Naive thymus-derived CD4-positive, alpha-beta T cell (primary cell): ENCODE data around the gene SMTNL2. TPM values are rescaled to one million over a fixed set of nuclear protein-coding genes. Genes with fewer than 3 reads are reported as not detected.

Source experiments
- ATAC-seq: fragments of 150-1000 bp; cut with Tn5 transposase; 2 replicates; pipeline ENCODE4 v1.10.0; 2021; ENCODE audit warnings: mild to moderate bottlenecking, moderate library complexity
- CTCF ChIA-PET: fragments of 350-600 bp; sonication (Branson Sonifier 250); formaldehyde crosslinking; loops from one replicate; lab custom pipeline; 2021; ENCODE audit warnings: antibody characterized with exemption; lab: Charles Lee
- POLR2A ChIA-PET: fragments of 350-600 bp; sonication (Branson Sonifier 250); formaldehyde crosslinking; loops from one replicate; lab custom pipeline; 2021; ENCODE audit warnings: antibody characterized with exemption, inconsistent platforms; lab: Charles Lee
- DNase-seq, 9 donors: peaks; one replicate each; pipeline versions ENCODE4 v3.0.0 to v3.0.0-alpha.2; 2020 to 2022; ENCODE audit warnings: mixed read lengths in 1 of 9
- H3K27ac ChIP-seq: one replicate; pipeline ENCODE4 v1.7.0; 2013; ENCODE audit warnings: mild to moderate bottlenecking, low read depth, low read length, moderate library complexity
- H3K27me3 ChIP-seq, 2 donors: one replicate each; pipeline ENCODE4 v1.7.0; 2013; ENCODE audit warnings: low read length in 2 of 2, mild to moderate bottlenecking in 2 of 2, moderate library complexity in 2 of 2; ENCODE audit not compliant: control insufficient read depth in 2 of 2, insufficient read depth in 2 of 2
- H3K36me3 ChIP-seq, 3 experiments: 1 replicate in 2 of 3; 2 replicates in 1 of 3; pipeline ENCODE4 v1.7.0; 2013; ENCODE audit warnings: low read length in 3 of 3, mild to moderate bottlenecking in 3 of 3, moderate library complexity in 1 of 3; ENCODE audit not compliant: insufficient read depth in 3 of 3, control insufficient read depth in 2 of 3
- H3K4me1 ChIP-seq, 2 donors: one replicate each; pipeline ENCODE4 v1.7.0; 2013; ENCODE audit warnings: low read length in 2 of 2, mild to moderate bottlenecking in 2 of 2, moderate library complexity in 1 of 2; ENCODE audit not compliant: control insufficient read depth in 2 of 2, insufficient read depth in 2 of 2
- H3K4me3 ChIP-seq: 2 replicates; pipeline ENCODE4 v1.7.0; 2013; ENCODE audit warnings: mild to moderate bottlenecking, low read length
- H3K9me3 ChIP-seq, 3 experiments: 1 replicate in 2 of 3; 2 replicates in 1 of 3; pipeline ENCODE4 v1.7.0; 2013; ENCODE audit warnings: low read length in 3 of 3; ENCODE audit not compliant: control insufficient read depth in 2 of 3
- H3K27ac Mint-ChIP-seq, 9 donors: one replicate each; pipeline ENCODE4 v1.8.0; 2020 to 2022; ENCODE audit warnings: mixed read lengths in 9 of 9, mild to moderate bottlenecking in 8 of 9, moderate library complexity in 5 of 9, inconsistent platforms in 2 of 9
- H3K27me3 Mint-ChIP-seq, 5 donors: one replicate each; pipeline ENCODE4 v1.8.0; 2021 to 2022; ENCODE audit warnings: mixed read lengths in 5 of 5, mild to moderate bottlenecking in 1 of 5
- H3K36me3 Mint-ChIP-seq, 5 donors: one replicate each; pipeline ENCODE4 v1.8.0; 2020 to 2022; ENCODE audit warnings: mixed read lengths in 5 of 5, mild to moderate bottlenecking in 3 of 5, inconsistent platforms in 1 of 5
- H3K4me1 Mint-ChIP-seq, 7 donors: one replicate each; pipeline ENCODE4 v1.8.0; 2020 to 2022; ENCODE audit warnings: mixed read lengths in 7 of 7, mild to moderate bottlenecking in 3 of 7, inconsistent platforms in 1 of 7
- H3K4me3 Mint-ChIP-seq, 10 donors: one replicate each; pipeline ENCODE4 v1.8.0; 2020 to 2022; ENCODE audit warnings: mild to moderate bottlenecking in 10 of 10, mixed read lengths in 10 of 10, moderate library complexity in 6 of 10, inconsistent platforms in 2 of 10
- H3K9me3 Mint-ChIP-seq, 11 donors: one replicate each; pipeline ENCODE4 v1.8.0; 2020 to 2022; ENCODE audit warnings: mixed read lengths in 11 of 11, mild to moderate bottlenecking in 4 of 11, inconsistent platforms in 1 of 11, moderate library complexity in 1 of 11
- intact Hi-C, 2 donors: fragments of 100-400 bp; cut with micrococcal nuclease; formaldehyde crosslinking; loops; one replicate each; pipeline ENCODE4 v1.15.1; 2023
- polyA plus RNA-seq, 2 donors: library from polyadenylated mRNA; unstranded; fragments of 300-500 nt; fragmentation: Illumina TruSeq; gene quantifications; one replicate each; pipeline ENCODE4 v1.2.3, GENCODE V29; 2021
- total RNA-seq, 6 experiments: library from RNA in 5 of 6; stranded (reverse) in 5 of 6; gene quantifications; 1 replicate in 5 of 6; 2 replicates in 1 of 6; pipeline ENCODE4 v1.2.3 and lab custom pipeline; 2021 to 2026

The SMTNL2 gene
- total and polyA plus RNA-seq, 7 experiments from 2014 or later: not detected

DNA sequence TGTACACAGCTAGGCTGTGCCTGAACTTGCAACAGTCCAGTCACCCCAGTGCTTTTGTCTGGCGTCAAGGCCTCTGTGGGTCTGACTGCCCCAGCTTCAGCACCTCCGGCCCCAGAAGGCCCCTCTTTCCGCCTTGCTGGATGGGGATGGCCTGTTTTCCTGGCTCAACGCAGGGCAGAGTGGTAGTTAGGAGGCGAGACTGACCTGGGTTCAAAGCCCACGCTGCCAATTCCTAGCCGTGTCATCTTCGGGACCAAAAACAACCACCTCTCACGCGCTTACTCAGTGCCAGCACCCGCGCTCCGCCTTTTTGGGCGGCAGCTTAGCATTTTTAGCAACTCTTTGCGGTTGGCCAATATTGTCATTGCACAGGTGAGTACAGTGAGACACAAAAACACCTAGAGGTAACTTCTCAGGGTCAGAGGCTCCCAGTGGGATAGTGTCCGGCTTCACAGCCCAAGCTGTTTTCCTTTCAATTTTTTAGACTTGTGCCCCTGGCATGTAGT lies 33.7 kb upstream of the SMTNL2 start:
- no peak for DNase-seq
- ChIA-PET CTCF (interaction anchor here (1.3 kb wide), 1 partner anchor 15 kb away, joined by 3 read pairs; no protein-coding TSS in a partner anchor), POLR2A (interaction anchor here (1.9 kb wide), 1 partner anchor 12 kb away, joined by 8 read pairs; no protein-coding TSS in a partner anchor)
- H3K9me3 Mint-ChIP-seq: no peaks in the 10 kb centered on the region
- Histone ChIP-seq H3K36me3 (peaks cover 10 to 83% (median 31%) of the 10 kb centered on the region in 3 experiments), H3K9me3 (no peaks in the 10 kb centered on the region), H3K4me1 (peaks cover 14% of the 10 kb centered on the region in 2 donors), H3K27me3 (no peaks in the 10 kb centered on the region), H3K4me3 (no peak overlapping the region), H3K27ac (no peak overlapping the region)
- peaks cover 9 to 26% (median 18%) of the 10 kb centered on the region in 7 donors for H3K4me1 Mint-ChIP-seq
- no peak for ATAC-seq
- peaks cover 0 to 24% (median 7%) of the 10 kb centered on the region in 5 donors for H3K36me3 Mint-ChIP-seq
- H3K27me3 Mint-ChIP-seq: no peaks in the 10 kb centered on the region
- intact Hi-C loops: loop anchor here in 1 of 2 donors (10.0 kb wide), 1 partner anchor 524 kb away; the partner anchor contains the start of gene ZFP3
- no peak overlapping the region for H3K27ac Mint-ChIP-seq
- H3K4me3 Mint-ChIP-seq: peak overlapping the region in 1 of 10 donors; percentile 38

DNA sequence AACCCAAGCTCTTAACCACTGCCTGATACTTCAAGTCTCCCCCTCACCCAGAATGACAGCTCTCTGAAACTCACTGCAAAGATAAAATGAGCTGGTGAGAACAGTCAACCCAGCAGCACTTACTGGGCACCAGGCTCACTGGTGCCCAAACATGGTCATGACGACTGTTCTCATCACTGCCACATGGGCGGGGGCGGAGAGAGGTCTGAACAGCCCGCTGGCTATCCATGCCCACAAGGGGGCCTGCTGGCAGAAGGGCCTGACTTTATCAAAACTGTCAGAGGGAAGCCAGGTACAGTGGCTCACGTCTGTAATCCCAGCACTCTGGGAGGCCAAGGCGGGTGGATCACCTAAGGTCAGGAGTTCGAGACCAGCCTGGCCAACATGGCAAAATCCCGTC lies 33.2 kb upstream of the SMTNL2 start:
- Histone ChIP-seq H3K9me3 (no peaks in the 10 kb centered on the region), H3K4me1 (peaks cover 19 to 20% of the 10 kb centered on the region in 2 donors), H3K36me3 (peaks cover 10 to 78% (median 31%) of the 10 kb centered on the region in 3 experiments), H3K27ac (no peak overlapping the region), H3K4me3 (no peak overlapping the region), H3K27me3 (no peaks in the 10 kb centered on the region)
- CTCF ChIA-PET: interaction anchor here (0.5 to 1.3 kb wide), 2 partner anchors 14 to 777 kb away, joined by 3 to 4 read pairs; no protein-coding TSS in a partner anchor
- DNase-seq: no peak
- POLR2A ChIA-PET: interaction anchor here (1.9 kb wide), 1 partner anchor 11 kb away, joined by 8 read pairs; no protein-coding TSS in a partner anchor
- Mint-ChIP-seq H3K27me3 (no peaks in the 10 kb centered on the region), H3K27ac (no peak overlapping the region), H3K4me3 (peak overlapping the region in 1 of 10 donors; percentile 38), H3K4me1 (peaks cover 15 to 31% (median 23%) of the 10 kb centered on the region in 7 donors), H3K9me3 (no peaks in the 10 kb centered on the region), H3K36me3 (peaks cover 0 to 24% (median 7%) of the 10 kb centered on the region in 5 donors)
- intact Hi-C loops: loop anchor here in 1 of 2 donors (10.0 kb wide), 1 partner anchor 524 kb away; the partner anchor contains the start of gene ZFP3
- no peak for ATAC-seq

DNA sequence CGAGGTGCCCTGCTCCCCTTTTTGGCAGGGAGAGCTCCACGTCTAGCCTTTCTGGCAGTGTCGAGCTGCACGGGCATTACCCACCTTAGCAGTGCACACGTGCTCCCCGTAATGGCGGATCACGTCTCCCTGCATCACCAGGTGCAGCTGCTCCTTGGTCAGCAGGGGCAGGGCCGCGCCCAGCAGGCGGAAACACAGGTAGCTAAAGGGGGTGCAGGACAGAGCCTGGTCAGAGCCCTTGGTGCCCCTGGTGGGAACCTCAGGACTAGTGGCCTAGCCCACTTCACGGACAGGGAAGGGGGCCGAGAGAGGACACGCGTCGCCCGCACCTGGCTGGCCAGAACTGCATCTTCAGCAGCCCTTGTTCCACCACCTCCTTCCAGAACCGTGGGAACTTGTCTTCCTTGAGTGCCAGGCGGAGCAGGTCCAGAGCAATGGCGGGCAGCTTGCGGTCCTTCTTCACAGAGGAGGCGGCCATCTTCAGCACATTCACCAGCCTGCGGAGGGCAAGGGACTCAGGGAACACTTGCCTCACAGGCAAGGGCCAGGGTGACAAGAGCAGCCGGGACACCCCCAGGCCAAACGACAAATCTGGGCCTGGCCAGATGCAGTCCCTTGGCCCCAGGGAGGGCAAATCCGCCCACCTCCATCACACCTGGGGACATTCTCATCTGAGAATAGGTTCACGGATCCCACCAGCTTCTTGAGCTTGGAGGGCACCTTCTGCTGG lies 32.4 kb upstream of the SMTNL2 start:
- Histone ChIP-seq H3K4me1 (peaks cover 20% of the 10 kb centered on the region in 2 donors), H3K9me3 (no peaks in the 10 kb centered on the region), H3K27me3 (no peaks in the 10 kb centered on the region), H3K4me3 (no peak overlapping the region), H3K36me3 (peaks cover 10 to 70% (median 28%) of the 10 kb centered on the region in 3 experiments), H3K27ac (no peak overlapping the region)
- Mint-ChIP-seq H3K9me3 (no peaks in the 10 kb centered on the region), H3K36me3 (peaks cover 0 to 24% (median 7%) of the 10 kb centered on the region in 5 donors), H3K4me1 (peaks cover 16 to 34% (median 27%) of the 10 kb centered on the region in 7 donors), H3K27me3 (no peaks in the 10 kb centered on the region), H3K4me3 (peak overlapping the region in 1 of 10 donors; percentile 68), H3K27ac (no peak overlapping the region)
- ATAC-seq: no peak
- DNase-seq: no peak
- CTCF ChIA-PET: interaction anchor here (1.0 to 1.4 kb wide), 2 partner anchors 15 to 53 kb away, joined by 4 read pairs; partner anchors contain the start of gene SPNS2
- POLR2A ChIA-PET: interaction anchor here (1.9 kb wide), 1 partner anchor 10 kb away, joined by 8 read pairs; no protein-coding TSS in a partner anchor
- intact Hi-C loops: loop anchor here in 1 of 2 donors (10.0 kb wide), 1 partner anchor 523 kb away; the partner anchor contains the start of gene ZFP3

DNA sequence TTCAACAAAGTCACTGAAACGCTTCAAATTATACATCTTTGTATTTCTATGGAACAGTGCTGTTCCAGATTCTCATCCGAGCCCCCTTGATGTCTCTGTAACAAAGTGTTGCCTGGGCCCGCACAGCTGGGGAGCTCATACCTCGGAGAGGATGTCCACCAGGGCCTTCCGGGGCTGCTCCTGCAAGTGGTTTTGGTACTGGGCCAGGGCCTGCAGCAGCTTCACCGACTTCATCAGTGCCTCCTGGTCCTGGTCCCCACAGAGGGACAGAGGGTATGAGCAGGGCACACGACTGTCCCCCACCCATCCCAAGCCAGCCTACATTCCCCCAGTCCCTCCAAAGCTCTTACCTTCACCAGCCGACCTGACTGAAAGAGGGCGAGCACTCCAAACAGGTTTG lies 30.7 kb upstream of the SMTNL2 start:
- Mint-ChIP-seq H3K36me3 (peaks cover 0 to 20% (median 5%) of the 10 kb centered on the region in 5 donors), H3K9me3 (no peaks in the 10 kb centered on the region), H3K27me3 (no peaks in the 10 kb centered on the region), H3K4me1 (peaks cover 16 to 34% (median 27%) of the 10 kb centered on the region in 7 donors), H3K4me3 (peak overlapping the region; percentile 74 to 97 (median 95)), H3K27ac (peak overlapping the region in 2 of 9 donors; percentile 14 to 88)
- ChIA-PET CTCF (no interaction called here), POLR2A (interaction anchor here (0.6 to 1.6 kb wide), 4 partner anchors 9 to 70 kb away, joined by 3 to 4 read pairs (median 3); no protein-coding TSS in a partner anchor)
- Histone ChIP-seq H3K27me3 (no peaks in the 10 kb centered on the region), H3K4me3 (no peak overlapping the region), H3K27ac (peak overlapping the region; percentile 79), H3K4me1 (peaks cover 20% of the 10 kb centered on the region in 2 donors), H3K9me3 (no peaks in the 10 kb centered on the region), H3K36me3 (peaks cover 10 to 53% (median 12%) of the 10 kb centered on the region in 3 experiments)
- ATAC-seq (no peak), DNase-seq (no peak)
- intact Hi-C loops: loop anchor here (2.0 to 10.0 kb wide), 2 partner anchors 187 to 521 kb away; partner anchors contain the start of genes UBE2G1 (in 1 of the 2) and ZFP3 (in 1 of the 2)

DNA sequence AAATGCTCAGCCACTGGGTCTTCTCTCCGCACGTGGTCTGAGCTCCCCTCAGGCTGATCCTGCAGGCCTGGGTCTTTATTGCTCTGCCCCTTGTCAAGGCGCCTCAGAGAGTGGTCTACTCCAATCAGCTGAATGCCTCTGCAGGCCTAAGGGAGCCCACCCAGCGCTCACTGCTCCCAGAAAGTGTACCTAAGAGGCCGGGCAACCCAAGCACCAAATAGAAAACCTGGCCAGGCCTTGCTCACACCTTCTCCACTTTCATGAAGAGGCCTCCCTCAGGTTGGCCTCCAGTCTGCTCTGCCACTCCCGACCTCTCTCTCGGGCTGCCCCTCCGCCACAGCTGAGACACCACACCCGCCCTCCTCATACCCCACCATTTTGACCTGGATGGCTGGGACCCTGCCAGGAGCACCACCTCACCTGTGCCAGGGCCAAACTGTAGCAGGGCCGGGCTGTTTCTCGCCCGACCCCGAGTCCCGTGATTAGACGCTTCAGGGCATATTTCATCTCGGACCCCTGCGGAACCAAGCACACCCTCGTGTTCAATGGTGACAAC lies 29.8 kb upstream of the SMTNL2 start:
- peaks cover 7 to 44% (median 10%) of the 10 kb centered on the region in 3 experiments for H3K36me3 ChIP-seq
- ChIA-PET POLR2A (interaction anchor here (0.7 to 1.6 kb wide), 7 partner anchors 10 to 465 kb away, joined by 3 to 5 read pairs (median 4); partner anchors contain the start of genes CYB5D2, RNF167, SLC25A11 and ZZEF1), CTCF (interaction anchor here (0.9 kb wide), 1 partner anchor 10 kb away, joined by 3 read pairs; no protein-coding TSS in a partner anchor)
- H3K4me3 ChIP-seq: peak overlapping the region; percentile 87
- Mint-ChIP-seq H3K4me3 (peak overlapping the region; percentile 87 to 97 (median 95)), H3K27me3 (no peaks in the 10 kb centered on the region), H3K36me3 (peaks cover 0 to 17% (median 5%) of the 10 kb centered on the region in 5 donors), H3K27ac (peak overlapping the region; percentile 82 to 98 (median 95)), H3K4me1 (peaks cover 16 to 34% (median 27%) of the 10 kb centered on the region in 7 donors), H3K9me3 (no peaks in the 10 kb centered on the region)
- peaks cover 20% of the 10 kb centered on the region in 2 donors for H3K4me1 ChIP-seq
- no peak for DNase-seq
- H3K27ac ChIP-seq: peak overlapping the region; percentile 79
- ATAC-seq: no peak
- H3K27me3 ChIP-seq: no peaks in the 10 kb centered on the region
- no peaks in the 10 kb centered on the region for H3K9me3 ChIP-seq
- intact Hi-C loops: loop anchor here (2.0 to 10.0 kb wide), 2 partner anchors 188 to 520 kb away; partner anchors contain the start of genes UBE2G1 (in 1 of the 2) and ZFP3 (in 1 of the 2)
